SK-N-SH (cell line): ENCODE results near the gene A4GALT. TPM values are rescaled to one million over a fixed set of nuclear protein-coding genes. Genes with fewer than 3 reads are reported as not detected.

Experiments
- CTCF ChIA-PET: fragments of 300-600, 350-600 bp; formaldehyde crosslinking; extraction: SDS; loops from one replicate; lab custom pipeline; 2021; lab: Yijun Ruan, JAX
- POLR2A ChIA-PET: fragments of 350-600 bp; sonication (Branson Sonifier 250); formaldehyde crosslinking; extraction: SDS; loops from one replicate; lab custom pipeline; 2020; ENCODE audit warnings: antibody characterized with exemption, inconsistent platforms; lab: Yijun Ruan, JAX
- DNase-seq: peaks from one replicate; pipeline ENCODE4 v3.0.0; 2012
- H2AFZ ChIP-seq: fragments of 200-600 bp; sonication (generic); 2 replicates; pipeline ENCODE4 v1.8.1; 2016; ENCODE audit warnings: antibody characterized with exemption, mild to moderate bottlenecking, low read depth
- H3F3A ChIP-seq: fragments of 200-600 bp; sonication (generic); replicated peaks from 2 replicates; pipeline ENCODE3; 2016; ENCODE audit warnings: antibody characterized with exemption, mild to moderate bottlenecking; ENCODE audit not compliant: insufficient read depth
- H3K27ac ChIP-seq, 2 experiments: fragments of 200-500 bp in 1 of 2; fragments of 200-600 bp in 1 of 2; sonication (Bioruptor generic) in 1 of 2; sonication (generic), shearing (Covaris generic) in 1 of 2; 2 replicates each; pipeline versions ENCODE4 v1.5.1 to v1.6.1; 2014 to 2016; ENCODE audit warnings: low read depth in 2 of 2, inconsistent platforms in 1 of 2, low read length in 1 of 2, mild to moderate bottlenecking in 1 of 2, mixed read lengths in 1 of 2
- H3K27me3 ChIP-seq: fragments of 200-600 bp; sonication (generic), shearing (Covaris generic); 2 replicates; pipeline ENCODE4 v1.6.1; 2016; ENCODE audit warnings: mixed run types; ENCODE audit not compliant: insufficient read depth
- H3K36me3 ChIP-seq, 2 experiments: fragments of 200-500 bp in 1 of 2; fragments of 200-600 bp in 1 of 2; sonication (Bioruptor generic) in 1 of 2; sonication (generic) in 1 of 2; replicated peaks in 1 of 2; 2 replicates each; pipeline versions ENCODE3 to v1.5.1; 2014 to 2016; ENCODE audit warnings: low read length in 1 of 2, mild to moderate bottlenecking in 1 of 2; ENCODE audit not compliant: insufficient read depth in 2 of 2, control insufficient read depth in 1 of 2
- H3K4me1 ChIP-seq, 2 experiments: fragments of 200-500 bp in 1 of 2; fragments of 200-600 bp in 1 of 2; sonication (Bioruptor generic) in 1 of 2; sonication (generic), shearing (Covaris generic) in 1 of 2; 2 replicates each; pipeline versions ENCODE4 v1.5.1 to v1.6.1; 2014 to 2016; ENCODE audit warnings: low read depth in 1 of 2, low read length in 1 of 2, mixed run types in 1 of 2; ENCODE audit not compliant: insufficient read depth in 2 of 2, control insufficient read depth in 1 of 2
- H3K4me2 ChIP-seq: fragments of 200-600 bp; sonication (generic), shearing (Covaris generic); 2 replicates; pipeline ENCODE4 v1.6.1; 2017; ENCODE audit warnings: mixed run types
- H3K4me3 ChIP-seq, 2 experiments: fragments of 200-500 bp in 1 of 2; fragments of 200-600 bp in 1 of 2; sonication (Bioruptor generic) in 1 of 2; sonication (generic), shearing (Covaris generic) in 1 of 2; 2 replicates each; pipeline versions ENCODE4 v1.5.1 to v1.8.1; 2014 to 2016; ENCODE audit warnings: low read depth in 2 of 2, inconsistent platforms in 1 of 2, low read length in 1 of 2, mild to moderate bottlenecking in 1 of 2, mixed read lengths in 1 of 2, moderate library complexity in 1 of 2
- H3K79me2 ChIP-seq: fragments of 200-600 bp; sonication (generic); 2 replicates; pipeline ENCODE4 v1.8.1; 2017; ENCODE audit warnings: mild to moderate bottlenecking; ENCODE audit not compliant: insufficient read depth
- H3K9ac ChIP-seq: fragments of 200-600 bp; sonication (generic); 2 replicates; pipeline ENCODE4 v1.6.1; 2017; ENCODE audit warnings: mixed run types
- H3K9me2 ChIP-seq: fragments of 200-600 bp; sonication (generic); 2 replicates; pipeline ENCODE4 v1.6.1; 2017; ENCODE audit warnings: mixed run types
- H3K9me3 ChIP-seq: fragments of 200-600 bp; sonication (generic); 2 replicates; pipeline ENCODE4 v1.6.1; 2017; ENCODE audit warnings: mixed run types, mild to moderate bottlenecking, moderate library complexity
- H4K20me1 ChIP-seq: fragments of 200-600 bp; sonication (generic); 2 replicates; pipeline ENCODE4 v1.6.1; 2017; ENCODE audit warnings: mild to moderate bottlenecking, mixed run types; ENCODE audit not compliant: insufficient read depth
- FOXM1 ChIP-seq: IDR thresholded peaks from 2 replicates; pipeline ENCODE4 v1.4.0; 2012; ENCODE audit warnings: low read depth, mild to moderate bottlenecking
- NRF1 ChIP-seq: IDR thresholded peaks from 2 replicates; pipeline ENCODE4 v1.6.1; 2012; ENCODE audit warnings: low read depth, mild to moderate bottlenecking, low read length
- USF2 ChIP-seq: fragments of 150-350 bp; IDR thresholded peaks from 2 replicates; pipeline ENCODE4 v1.6.1; 2017; ENCODE audit warnings: antibody characterized with exemption, low read length, low read depth, borderline replicate concordance
- WGBS: methylation state at CpG from one replicate; pipeline ENCODE4 v1.1.6; 2017; ENCODE audit warnings: low lambda C conversion rate; 5-methylcytosine and 5-hydroxymethylcytosine counted together
- polyA plus RNA-seq, 3 experiments: library from polyadenylated mRNA; depleted of rRNA; stranded (reverse); fragments of >200 nt; gene quantifications; 2 replicates each; pipeline ENCODE4 v1.2.3, GENCODE V29; 2012
- TF ChIP-seq, protein P1 (sequence below): IDR thresholded peaks from 2 replicates; pipeline ENCODE4 v1.4.0; 2012; ENCODE audit warnings: low read depth, borderline replicate concordance

The A4GALT gene
- polyA plus RNA-seq, 1 of the 3 experiments (the other 2 are of a cell fraction): 9.5 TPM

DNA sequence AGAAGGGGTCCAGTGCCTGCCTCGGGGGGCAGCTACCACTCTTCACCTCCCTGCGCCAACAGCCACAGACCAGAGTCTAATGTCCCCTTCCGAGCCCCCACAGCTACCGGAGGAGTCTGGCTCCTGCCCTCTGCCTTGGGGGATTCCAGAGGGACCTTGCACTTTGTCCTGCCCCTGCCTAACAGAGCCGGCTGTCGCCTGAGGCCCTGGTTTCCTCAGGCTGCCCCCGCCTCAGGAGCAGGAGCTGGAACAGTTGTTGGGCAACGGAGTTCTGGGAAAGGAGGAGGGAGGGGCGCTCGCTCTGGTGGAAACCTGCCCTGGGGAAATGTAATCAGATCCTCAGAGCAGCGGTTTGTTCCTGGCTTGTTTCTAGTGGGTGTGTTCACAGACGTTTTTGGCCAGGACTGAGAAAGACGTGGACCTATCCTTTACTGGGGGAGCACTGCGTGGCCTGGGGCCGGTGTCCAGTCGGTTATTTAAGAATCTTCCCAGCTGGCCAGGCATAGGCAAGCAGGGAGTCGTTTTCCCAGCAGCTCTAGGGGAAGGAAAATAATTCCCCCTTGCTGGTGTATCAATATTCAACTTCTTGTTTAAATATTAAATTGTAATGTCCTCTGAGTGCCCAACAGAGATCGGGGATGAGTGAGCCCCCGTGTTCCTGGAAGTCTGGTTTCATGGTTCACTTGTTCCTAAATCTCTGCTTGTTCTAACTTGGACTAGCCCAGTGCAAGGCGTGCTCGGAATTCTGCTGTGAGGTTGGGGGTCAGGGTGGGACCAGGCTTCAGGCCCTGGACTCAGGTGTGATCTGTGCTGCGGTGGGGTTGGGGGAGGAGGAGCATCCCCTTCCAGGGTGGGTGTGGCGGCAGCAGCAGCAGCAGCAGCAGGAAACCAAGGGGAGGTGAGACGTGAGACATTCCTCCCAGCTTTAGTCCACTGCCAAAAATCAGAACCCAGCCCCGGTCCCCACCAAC lies 32.1 kb downstream of the A4GALT start:
- Histone ChIP-seq H3K4me3 (no peak overlapping the region), H3K4me1 (peaks cover 4 to 22% of the 10 kb centered on the region in 2 experiments; a peak in 2 of 4 replicates), H3K27ac (no peak overlapping the region; a peak in 1 of 4 replicates), H3K36me3 (no peaks in the 10 kb centered on the region), H3K9me2 (no peaks in the 10 kb centered on the region), H3K27me3 (no peaks in the 10 kb centered on the region), H3K9ac (no peak overlapping the region), H4K20me1 (no peaks in the 10 kb centered on the region), H2AFZ (no peak overlapping the region), H3K9me3 (no peaks in the 10 kb centered on the region), H3F3A (no peaks in the 10 kb centered on the region), H3K4me2 (no peak overlapping the region), H3K79me2 (no peaks in the 10 kb centered on the region)
- WGBS: 72% methylated on average over 4 of the region's 25 CpGs
- DNase-seq: peak; percentile 45
- CTCF ChIA-PET: interaction anchor here (0.6 kb wide), 1 partner anchor 36 kb away, joined by 3 read pairs; no protein-coding TSS in a partner anchor
- POLR2A ChIA-PET: no interaction called here
- TF ChIP-seq USF2 (no peak), NRF1 (no peak)
- TF ChIP-seq, protein P1, sequence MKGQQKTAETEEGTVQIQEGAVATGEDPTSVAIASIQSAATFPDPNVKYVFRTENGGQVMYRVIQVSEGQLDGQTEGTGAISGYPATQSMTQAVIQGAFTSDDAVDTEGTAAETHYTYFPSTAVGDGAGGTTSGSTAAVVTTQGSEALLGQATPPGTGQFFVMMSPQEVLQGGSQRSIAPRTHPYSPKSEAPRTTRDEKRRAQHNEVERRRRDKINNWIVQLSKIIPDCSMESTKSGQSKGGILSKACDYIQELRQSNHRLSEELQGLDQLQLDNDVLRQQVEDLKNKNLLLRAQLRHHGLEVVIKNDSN: no peak

DNA sequence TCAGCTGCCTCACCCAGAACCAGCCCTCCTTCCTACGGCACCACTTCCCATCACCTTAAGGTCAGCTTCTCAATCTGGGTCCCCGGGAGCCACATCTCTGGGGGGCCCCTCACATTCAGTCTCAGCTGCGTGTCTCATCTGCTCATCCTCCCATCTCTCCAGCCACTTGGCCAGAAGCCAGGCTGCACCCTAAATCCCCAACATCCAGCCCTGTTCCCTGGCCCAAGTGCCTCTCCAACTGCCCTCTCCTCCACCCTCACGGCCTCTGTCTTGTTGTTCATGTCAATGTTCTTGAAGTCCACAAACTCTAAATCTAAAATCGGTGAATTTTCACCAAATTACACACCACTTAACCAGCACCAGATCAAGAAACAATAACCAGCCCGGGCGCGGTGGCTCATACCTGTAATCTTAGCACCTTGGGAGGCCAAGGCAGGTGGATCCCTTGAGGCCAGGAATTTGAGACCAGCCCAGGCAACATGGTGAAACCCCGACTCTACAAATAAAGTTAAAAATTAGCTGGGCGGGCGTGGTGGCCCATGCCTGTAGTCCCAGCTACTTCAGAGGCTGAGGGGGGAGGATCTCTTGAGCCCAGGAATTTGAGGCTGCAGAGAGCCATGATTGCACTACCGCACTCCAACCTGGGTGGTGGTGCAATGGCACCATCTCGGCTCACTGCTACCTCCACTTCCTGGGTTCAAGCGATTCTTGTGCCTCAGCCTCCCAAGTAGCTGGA lies 33.7 kb downstream of the A4GALT start:
- POLR2A ChIA-PET: no interaction called here

More for the DNA sequence above, 33.7 kb downstream of the A4GALT start:
- DNase-seq: no peak
- Histone ChIP-seq H3K4me3 (no peak overlapping the region), H4K20me1 (no peaks in the 10 kb centered on the region), H3K9me2 (no peaks in the 10 kb centered on the region), H3K79me2 (no peaks in the 10 kb centered on the region), H2AFZ (no peak overlapping the region), H3K4me1 (peaks cover 4 to 26% of the 10 kb centered on the region in 2 experiments; a peak in 2 of 4 replicates), H3K27ac (no peak overlapping the region), H3K27me3 (no peaks in the 10 kb centered on the region), H3K9me3 (no peaks in the 10 kb centered on the region), H3K36me3 (no peaks in the 10 kb centered on the region), H3K9ac (no peak overlapping the region), H3K4me2 (no peak overlapping the region), H3F3A (no peaks in the 10 kb centered on the region)
- 82% methylated on average over 8 of the region's 14 CpGs for WGBS
- CTCF ChIA-PET: no interaction called here
- no peak for TF ChIP-seq FOXM1
